ENCODE results near the gene GPT2. TPM values are rescaled to one million over a fixed set of nuclear protein-coding genes. Genes with fewer than 3 reads are reported as not detected.

The GPT2 gene
- total RNA-seq, 1 donor from 2014 or later, result 44.7 TPM

- DNase-seq (ENCODE audit: low spot score), result no peak
Measured at GRCh38 chr16:46968063-46968435, 83.9 kb downstream of the GPT2 start.

- no peak for DNase-seq (ENCODE audit: low spot score)
Measured at GRCh38 chr16:46970089-46970488, 85.9 kb downstream of the GPT2 start.

GRCh38 chr16:46971271-46971670 lies 87.1 kb downstream of the GPT2 start:
- DNase-seq (ENCODE audit: low spot score), result no peak

- DNase-seq (ENCODE audit: low spot score), result peak; percentile 12
Measured at GRCh38 chr16:46972429-46973206, 88.5 kb downstream of the GPT2 start.

GRCh38 chr16:46973207-46973995 lies 89.2 kb downstream of the GPT2 start, which contains the start of gene DNAJA2:
Gene DNAJA2, minus strand, starts transcription at chr16:46973674. Its CDS starts 102 bp downstream, at chr16:46973572.
- peak; percentile 94 for DNase-seq (ENCODE audit: low spot score)

GRCh38 chr16:46973996-46974324 lies 89.8 kb downstream of the GPT2 start:
- DNase-seq (ENCODE audit: low spot score), result no peak

GRCh38 chr16:46974352-46974751 lies 90.2 kb downstream of the GPT2 start:
- no peak for DNase-seq (ENCODE audit: low spot score)

GRCh38 chr16:46975165-46975564 lies 91.0 kb downstream of the GPT2 start:
- no peak for DNase-seq (ENCODE audit: low spot score)

GRCh38 chr16:46975908-46976470 lies 91.8 kb downstream of the GPT2 start:
- no peak for DNase-seq (ENCODE audit: low spot score)

GRCh38 chr16:46976550-46976949 lies 92.4 kb downstream of the GPT2 start:
- DNase-seq (ENCODE audit: low spot score), result peak; percentile 14

Other genes with a start within 250 kb of the GPT2 start
- 100 TPM for gene VPS35, start 195.2 kb upstream of the GPT2 start, total RNA-seq
- 2.2 TPM for gene ORC6, start 194.7 kb upstream of the GPT2 start, total RNA-seq
- gene MYLK3, start 136.0 kb upstream of the GPT2 start, total RNA-seq, result 1.2 TPM
- gene C16orf87, start 53.2 kb upstream of the GPT2 start, total RNA-seq, result 8.3 TPM
- 62.8 TPM for gene DNAJA2, start 89.3 kb downstream of the GPT2 start, total RNA-seq